Natural killer cell (primary cell): Measurements from ENCODE around the gene CRB2. TPM values are rescaled to one million over a fixed set of nuclear protein-coding genes. Genes with fewer than 3 reads are reported as not detected.

ENCODE experiments used
- ATAC-seq, 3 donors: fragments of 150-1000 bp in 2 of 3; fragments of 200-7000 bp in 1 of 3; cut with Tn5 transposase; 1 replicate in 1 of 3; 2 replicates in 2 of 3; pipeline ENCODE4 v1.10.0; 2021; ENCODE audit warnings: mild to moderate bottlenecking in 2 of 3, moderate library complexity in 2 of 3
- DNase-seq, 2 donors: peaks; one replicate each; pipeline versions ENCODE4 v3.0.0 to v3.0.0-alpha.2; 2013 to 2021; ENCODE audit warnings: mixed read lengths in 1 of 2
- H3K27ac ChIP-seq: one replicate; pipeline ENCODE4 v1.5.1; 2013; ENCODE audit warnings: mild to moderate bottlenecking, low read length
- H3K27me3 ChIP-seq: one replicate; pipeline ENCODE4 v1.6.1; 2013; ENCODE audit warnings: low read length; ENCODE audit not compliant: control insufficient read depth, insufficient read depth
- H3K36me3 ChIP-seq: one replicate; pipeline ENCODE4 v1.6.1; 2013; ENCODE audit warnings: low read length; ENCODE audit not compliant: control insufficient read depth, insufficient read depth
- H3K4me1 ChIP-seq: one replicate; pipeline ENCODE4 v1.6.1; 2013; ENCODE audit warnings: low read length; ENCODE audit not compliant: control insufficient read depth, insufficient read depth
- H3K4me3 ChIP-seq: one replicate; pipeline ENCODE4 v1.5.1; 2013; ENCODE audit warnings: low read length
- H3K9me3 ChIP-seq: one replicate; pipeline ENCODE4 v1.6.1; 2013; ENCODE audit warnings: low read length; ENCODE audit not compliant: control insufficient read depth, insufficient read depth
- H3K27ac Mint-ChIP-seq, 2 donors: one replicate each; pipeline ENCODE4 v1.8.0; 2022; ENCODE audit warnings: mild to moderate bottlenecking in 2 of 2, mixed read lengths in 2 of 2, moderate library complexity in 1 of 2
- H3K27me3 Mint-ChIP-seq, 2 donors: one replicate each; pipeline ENCODE4 v1.8.0; 2022; ENCODE audit warnings: low read depth in 2 of 2, mixed read lengths in 2 of 2
- H3K36me3 Mint-ChIP-seq: one replicate; pipeline ENCODE4 v1.8.0; 2022; ENCODE audit warnings: mixed read lengths
- H3K4me1 Mint-ChIP-seq, 2 donors: one replicate each; pipeline ENCODE4 v1.8.0; 2022; ENCODE audit warnings: mixed read lengths in 2 of 2
- H3K4me3 Mint-ChIP-seq: one replicate; pipeline ENCODE4 v1.8.0; 2022; ENCODE audit warnings: mild to moderate bottlenecking, moderate library complexity, mixed read lengths
- H3K9me3 Mint-ChIP-seq, 2 donors: one replicate each; pipeline ENCODE4 v1.8.0; 2022; ENCODE audit warnings: mixed read lengths in 2 of 2
- CTCF ChIP-seq: fragments of 200-600 bp; IDR thresholded peaks from one replicate; pipeline ENCODE4 v1.8.0; 2022; ENCODE audit warnings: antibody characterized with exemption
- WGBS: methylation state at CpG from one replicate; pipeline ENCODE4 v1.1.7; 2013; ENCODE audit warnings: missing lambda C conversion rate; ENCODE audit not compliant: insufficient coverage; 5-methylcytosine and 5-hydroxymethylcytosine counted together
- intact Hi-C: fragments of 100-400 bp; cut with micrococcal nuclease; formaldehyde crosslinking; loops from one replicate; pipeline ENCODE4 v1.14.2; 2022
- total RNA-seq, 4 donors: library from RNA; stranded (reverse); fragments of 120-200 nt in 1 of 4; gene quantifications; one replicate each; pipeline versions ENCODE4 v1.2.3 to v1.2.4, GENCODE V29; 2013 to 2022

Gene CRB2
- total RNA-seq, 3 donors from 2014 or later (not counting 1 experiment from before 2014, with no cell fraction given): not detected

GRCh38 chr9:123421186-123421585 lies 65.2 kb downstream of the CRB2 start:
- no peak overlapping the region for H3K4me3 ChIP-seq
- Mint-ChIP-seq H3K4me3 (no peak overlapping the region), H3K27ac (no peak overlapping the region), H3K9me3 (no peaks in the 10 kb centered on the region), H3K36me3 (no peaks in the 10 kb centered on the region), H3K27me3 (no peaks in the 10 kb centered on the region), H3K4me1 (no peaks in the 10 kb centered on the region)
- H3K36me3 ChIP-seq: no peaks in the 10 kb centered on the region
- H3K4me1 ChIP-seq: no peaks in the 10 kb centered on the region
- H3K27me3 ChIP-seq: no peaks in the 10 kb centered on the region
- TF ChIP-seq CTCF: no peak
- no peak overlapping the region for H3K27ac ChIP-seq
- no peaks in the 10 kb centered on the region for H3K9me3 ChIP-seq
- no peak for DNase-seq
- WGBS: 97% methylated on average over 13 of the region's 13 CpGs
- intact Hi-C loops: no loop called here
- ATAC-seq: no peak

- H3K27me3 Mint-ChIP-seq: no peaks in the 10 kb centered on the region
- H3K27ac ChIP-seq: no peak overlapping the region
- no peak overlapping the region for H3K27ac Mint-ChIP-seq
- H3K36me3 Mint-ChIP-seq: no peaks in the 10 kb centered on the region
- no peaks in the 10 kb centered on the region for H3K4me1 Mint-ChIP-seq
- 91% methylated on average over 8 of the region's 8 CpGs for WGBS
- no peaks in the 10 kb centered on the region for H3K9me3 ChIP-seq
- H3K4me3 ChIP-seq: no peak overlapping the region
- ATAC-seq (no peak), DNase-seq (no peak)
- no peak for TF ChIP-seq CTCF
- no peaks in the 10 kb centered on the region for H3K4me1 ChIP-seq
- H3K4me3 Mint-ChIP-seq: no peak overlapping the region
- no peaks in the 10 kb centered on the region for H3K36me3 ChIP-seq
- intact Hi-C loops: no loop called here
- no peaks in the 10 kb centered on the region for H3K9me3 Mint-ChIP-seq
- H3K27me3 ChIP-seq: no peaks in the 10 kb centered on the region
Observed at GRCh38 chr9:123421801-123422455, 65.9 kb downstream of the CRB2 start.

GRCh38 chr9:123422635-123423310 lies 66.8 kb downstream of the CRB2 start:
- Histone ChIP-seq H3K9me3 (no peaks in the 10 kb centered on the region), H3K4me3 (no peak overlapping the region), H3K4me1 (no peaks in the 10 kb centered on the region), H3K27ac (no peak overlapping the region), H3K27me3 (no peaks in the 10 kb centered on the region), H3K36me3 (no peaks in the 10 kb centered on the region)
- DNase-seq (no peak), ATAC-seq (no peak)
- no peaks in the 10 kb centered on the region for H3K36me3 Mint-ChIP-seq
- no peak overlapping the region for H3K4me3 Mint-ChIP-seq
- no peaks in the 10 kb centered on the region for H3K4me1 Mint-ChIP-seq
- H3K27me3 Mint-ChIP-seq: no peaks in the 10 kb centered on the region
- TF ChIP-seq CTCF: no peak
- no peaks in the 10 kb centered on the region for H3K9me3 Mint-ChIP-seq
- intact Hi-C loops: no loop called here
- H3K27ac Mint-ChIP-seq: no peak overlapping the region
- WGBS: 97% methylated on average over 21 of the region's 21 CpGs

GRCh38 chr9:123423311-123423640 lies 67.3 kb downstream of the CRB2 start:
- no peak for DNase-seq

More at GRCh38 chr9:123423311-123423640, 67.3 kb downstream of the CRB2 start:
- H3K9me3 Mint-ChIP-seq: no peaks in the 10 kb centered on the region
- H3K9me3 ChIP-seq: no peaks in the 10 kb centered on the region
- ATAC-seq: no peak
- H3K36me3 Mint-ChIP-seq: no peaks in the 10 kb centered on the region
- no peak overlapping the region for H3K27ac ChIP-seq
- no peaks in the 10 kb centered on the region for H3K36me3 ChIP-seq
- H3K27ac Mint-ChIP-seq: no peak overlapping the region
- no peak overlapping the region for H3K4me3 Mint-ChIP-seq
- no peak for TF ChIP-seq CTCF
- H3K4me1 ChIP-seq: no peaks in the 10 kb centered on the region
- no peaks in the 10 kb centered on the region for H3K27me3 ChIP-seq
- H3K4me3 ChIP-seq: no peak overlapping the region
- intact Hi-C loops: no loop called here
- H3K27me3 Mint-ChIP-seq: no peaks in the 10 kb centered on the region
- no peaks in the 10 kb centered on the region for H3K4me1 Mint-ChIP-seq
- WGBS: 91% methylated on average over 7 of the region's 8 CpGs
